GM12892 (cell line): Measurements from ENCODE around the gene DTHD1.

Source experiments
- POLR2A ChIP-seq: IDR thresholded peaks from 2 replicates; pipeline ENCODE4 v1.6.1; 2011; ENCODE audit warnings: low read depth, low read length, control low read depth
- POLR2AphosphoS5 ChIP-seq: IDR thresholded peaks from 2 replicates; pipeline ENCODE4 v1.6.1; 2011; ENCODE audit warnings: low read depth, low read length, control low read depth

DNA sequence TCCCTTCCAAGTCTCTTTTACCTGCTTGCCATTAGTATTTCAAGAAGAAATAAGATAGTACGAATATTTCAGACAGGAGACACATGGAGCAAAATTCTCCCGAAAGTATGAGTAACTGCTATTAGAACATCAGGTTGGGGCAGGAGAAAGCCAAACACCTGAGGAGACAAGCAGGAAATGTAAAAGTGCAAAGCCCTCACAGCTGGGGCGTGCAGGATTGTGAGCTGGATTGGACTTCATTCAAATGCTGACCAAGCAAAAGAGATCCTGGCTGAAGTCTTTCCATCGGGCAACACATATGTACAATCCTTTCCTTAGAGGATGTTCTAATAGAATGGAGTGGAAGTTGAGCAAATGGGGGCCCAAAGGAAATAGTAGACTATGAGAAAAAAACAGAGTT is 76.8 kb downstream of the DTHD1 start:
- TF ChIP-seq POLR2A, result no peak
- no peak for TF ChIP-seq POLR2AphosphoS5
